HG03066 (cell line): ENCODE results near the gene TSC2.
"Not testable (repeated sequence)": the region's sequence is repeated elsewhere in the genome, so short reads cannot be mapped to it uniquely, and the experiment has no call there.

ENCODE experiments used
- ATAC-seq: cut with Tn5 transposase; IDR thresholded peaks from one replicate; pipeline ENCODE4 v1.9.1; 2021; ENCODE audit warnings: low read depth; ENCODE audit not compliant: unreplicated experiment

Gene TSC2

DNA sequence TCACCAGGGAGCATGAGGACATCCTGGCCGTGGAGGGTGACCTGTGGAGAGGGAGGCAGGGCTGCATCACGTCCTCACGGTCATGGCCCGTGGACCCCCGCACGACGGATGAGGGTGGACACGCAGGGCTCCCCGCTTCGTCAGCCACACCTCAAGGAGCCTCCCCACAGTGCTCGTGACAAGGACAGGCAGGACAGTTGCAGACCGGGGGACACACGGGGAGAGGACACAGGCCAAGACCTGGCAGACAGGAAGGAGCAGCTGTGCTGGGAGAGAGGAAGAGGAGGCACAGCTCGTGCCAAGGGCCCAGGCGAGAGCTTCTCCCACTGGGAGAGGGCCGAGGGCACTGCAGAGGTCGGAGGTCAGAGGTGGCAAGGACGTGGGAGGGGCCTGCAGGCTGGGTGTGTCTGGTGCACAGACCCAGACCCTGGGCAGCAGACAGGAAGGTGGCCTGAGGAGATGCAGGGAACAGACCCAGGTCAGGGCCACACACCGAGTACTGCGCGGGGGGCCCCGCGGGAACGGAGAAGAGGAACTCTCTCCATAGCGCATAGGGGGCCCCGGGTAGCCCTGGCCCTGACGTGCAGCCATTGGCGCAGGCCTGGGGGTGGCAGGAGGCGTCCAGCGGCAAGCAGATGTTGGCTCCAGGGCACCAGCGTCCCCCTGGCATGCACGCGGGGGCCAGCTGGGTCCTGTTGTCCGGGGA is 67.3 kb downstream of the TSC2 start:
- not testable (repeated sequence) for ATAC-seq

DNA sequence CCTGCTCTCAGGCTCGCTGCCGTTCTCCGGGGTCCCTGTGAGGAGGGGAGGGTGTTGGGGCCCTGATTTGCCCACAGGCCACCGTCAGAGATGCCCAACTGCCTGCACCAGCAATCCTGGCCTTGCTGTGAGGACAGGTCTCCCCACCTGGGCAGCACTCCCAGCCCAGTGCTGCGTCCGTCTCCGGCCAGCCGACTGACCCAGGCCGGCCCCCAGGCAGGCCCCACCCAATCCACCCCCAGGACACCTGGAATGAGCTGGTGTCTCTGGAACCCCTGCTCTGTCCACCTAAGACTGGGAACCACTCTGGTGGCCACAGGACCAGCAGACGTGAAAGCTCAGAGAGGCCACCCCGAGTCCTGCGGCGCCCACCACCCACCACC is 67.8 kb downstream of the TSC2 start:
- no peak for ATAC-seq

DNA sequence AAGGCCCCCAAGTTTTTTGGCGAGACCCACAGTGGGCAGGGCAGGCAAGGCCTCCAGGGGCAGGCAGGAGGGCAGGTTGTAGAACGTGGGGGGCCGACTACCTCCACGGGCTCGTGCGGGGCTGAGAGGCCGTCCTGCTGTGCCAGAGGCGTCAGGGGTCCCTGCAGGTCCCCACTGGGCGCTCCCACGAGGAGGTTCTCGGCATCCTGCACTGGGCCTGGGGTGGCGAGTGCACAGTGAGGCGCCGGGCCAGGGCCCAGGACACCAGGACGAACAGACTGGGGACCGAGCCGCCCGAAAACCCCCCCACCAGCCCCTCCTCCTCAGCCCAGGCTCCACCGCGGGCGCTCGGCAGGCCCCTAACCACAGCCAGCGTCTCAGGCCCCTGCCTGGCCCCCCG is 68.6 kb downstream of the TSC2 start:
- ATAC-seq = not testable (repeated sequence)

DNA sequence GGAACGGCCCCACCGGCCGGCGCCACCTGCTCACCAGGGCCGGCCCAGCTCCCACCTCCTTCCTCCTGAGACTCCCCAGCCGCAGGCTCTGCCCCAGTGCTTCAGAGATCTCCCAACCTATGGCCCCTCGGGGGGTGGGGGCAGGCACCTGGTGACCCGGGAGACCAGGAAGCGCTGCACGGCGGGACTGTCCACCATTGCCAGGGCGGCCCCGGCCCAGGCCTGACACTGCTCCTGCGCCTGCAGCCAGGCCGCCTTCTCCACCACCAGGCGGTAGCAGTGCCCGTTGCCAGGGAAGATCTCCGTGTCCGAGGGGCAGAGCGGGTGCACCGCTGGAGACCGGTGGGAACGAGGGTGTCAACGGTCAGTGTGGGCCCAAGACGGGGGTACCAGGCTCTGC is 69.6 kb downstream of the TSC2 start:
- ATAC-seq = not testable (repeated sequence)

DNA sequence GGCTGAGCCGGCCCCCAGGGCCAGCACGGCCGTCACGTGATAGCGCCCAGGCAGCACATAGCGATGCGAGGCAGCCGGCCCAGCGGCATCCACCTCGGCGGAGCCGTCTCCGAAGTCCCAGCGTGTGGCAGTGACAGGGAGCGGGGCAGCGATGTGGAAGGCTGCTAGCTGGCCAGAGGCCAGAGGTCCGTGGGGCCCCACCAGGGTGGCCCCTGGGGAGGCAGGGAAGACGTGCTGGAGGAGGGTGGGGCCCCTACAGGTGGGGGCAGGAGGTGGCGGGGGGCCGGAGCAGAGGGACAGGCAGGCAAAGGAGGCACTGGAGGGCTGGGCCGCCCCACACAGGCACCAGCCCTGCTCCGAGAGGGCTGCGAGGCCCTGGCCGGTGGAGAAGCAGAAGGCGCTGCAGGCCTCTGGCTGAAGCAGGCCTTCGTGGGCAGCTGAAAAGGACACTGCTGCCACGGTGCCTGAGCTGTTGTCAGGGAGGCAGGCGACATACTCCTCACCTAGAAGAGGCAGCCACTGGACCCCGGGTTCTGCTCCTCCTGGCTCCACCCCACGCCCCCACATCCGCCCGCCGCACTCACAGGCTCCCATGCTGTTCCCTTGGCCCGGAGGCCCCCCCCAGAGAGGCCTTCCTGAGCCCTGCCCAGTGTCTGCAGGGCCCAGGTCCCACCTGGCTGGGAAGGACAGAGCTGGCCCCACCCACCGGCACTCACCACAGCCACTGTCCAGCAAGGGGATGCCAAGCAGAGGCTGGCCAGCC is 70.4 kb downstream of the TSC2 start:
- ATAC-seq = not testable (repeated sequence)

DNA sequence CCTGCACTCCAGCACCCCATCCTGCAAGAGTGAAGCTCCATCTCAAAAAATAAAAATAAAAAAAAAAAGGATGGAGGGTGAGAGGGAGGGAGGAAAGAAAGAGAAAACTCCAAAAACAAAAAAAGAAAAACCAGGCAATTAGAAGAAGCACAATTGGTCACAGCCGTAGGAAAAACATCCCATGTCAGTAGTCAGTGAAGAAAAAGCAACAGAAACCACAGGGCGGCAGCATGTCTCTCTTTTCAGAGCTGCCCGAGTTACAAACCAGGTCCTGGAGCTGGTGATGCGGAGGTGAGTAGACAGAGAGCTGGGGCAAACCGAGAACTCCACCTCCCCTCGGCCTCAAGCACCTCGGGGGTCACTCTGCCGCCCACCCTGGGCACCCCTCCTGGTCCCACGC is 73.5 kb downstream of the TSC2 start:
- not testable (repeated sequence) for ATAC-seq

DNA sequence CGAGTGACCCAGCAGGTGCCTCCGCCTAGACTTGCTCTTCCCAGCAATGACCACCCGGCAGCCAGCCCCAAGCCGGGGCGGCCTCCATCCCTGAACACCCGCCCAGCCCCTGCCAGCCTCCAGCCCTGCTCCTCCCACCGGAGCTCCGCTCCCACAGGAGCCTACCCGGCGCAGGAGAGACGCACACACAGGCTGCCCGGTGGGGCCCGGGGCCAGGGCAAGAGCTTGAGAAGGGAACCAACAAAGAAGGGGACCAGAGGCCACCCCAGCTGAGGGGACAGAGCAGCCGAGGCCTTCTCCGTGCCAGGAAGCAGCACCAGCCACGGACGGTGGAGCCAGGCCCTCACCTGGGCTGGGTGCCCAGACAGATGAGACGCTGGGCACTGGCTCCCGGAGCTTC is 74.1 kb downstream of the TSC2 start:
- no peak for ATAC-seq

DNA sequence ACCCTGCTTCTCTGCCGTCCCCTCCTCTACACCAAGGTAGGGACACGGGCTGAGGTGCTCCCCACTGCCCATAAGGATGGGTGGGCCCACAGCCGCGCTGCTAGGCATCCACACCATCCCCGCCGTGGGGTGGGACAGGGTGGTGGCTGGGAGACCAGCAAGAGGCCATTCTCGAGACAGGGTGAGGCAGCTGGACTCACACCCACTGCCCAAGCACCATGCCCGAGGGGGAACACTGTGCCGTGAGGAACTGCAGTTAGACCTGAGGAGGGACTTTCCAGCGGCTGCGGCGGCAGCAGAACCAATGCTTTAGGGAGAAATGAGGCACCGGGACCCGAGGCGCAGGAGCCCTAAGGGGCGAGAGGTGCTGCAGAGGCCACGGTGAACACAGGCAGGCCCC is 74.6 kb downstream of the TSC2 start:
- no peak for ATAC-seq

DNA sequence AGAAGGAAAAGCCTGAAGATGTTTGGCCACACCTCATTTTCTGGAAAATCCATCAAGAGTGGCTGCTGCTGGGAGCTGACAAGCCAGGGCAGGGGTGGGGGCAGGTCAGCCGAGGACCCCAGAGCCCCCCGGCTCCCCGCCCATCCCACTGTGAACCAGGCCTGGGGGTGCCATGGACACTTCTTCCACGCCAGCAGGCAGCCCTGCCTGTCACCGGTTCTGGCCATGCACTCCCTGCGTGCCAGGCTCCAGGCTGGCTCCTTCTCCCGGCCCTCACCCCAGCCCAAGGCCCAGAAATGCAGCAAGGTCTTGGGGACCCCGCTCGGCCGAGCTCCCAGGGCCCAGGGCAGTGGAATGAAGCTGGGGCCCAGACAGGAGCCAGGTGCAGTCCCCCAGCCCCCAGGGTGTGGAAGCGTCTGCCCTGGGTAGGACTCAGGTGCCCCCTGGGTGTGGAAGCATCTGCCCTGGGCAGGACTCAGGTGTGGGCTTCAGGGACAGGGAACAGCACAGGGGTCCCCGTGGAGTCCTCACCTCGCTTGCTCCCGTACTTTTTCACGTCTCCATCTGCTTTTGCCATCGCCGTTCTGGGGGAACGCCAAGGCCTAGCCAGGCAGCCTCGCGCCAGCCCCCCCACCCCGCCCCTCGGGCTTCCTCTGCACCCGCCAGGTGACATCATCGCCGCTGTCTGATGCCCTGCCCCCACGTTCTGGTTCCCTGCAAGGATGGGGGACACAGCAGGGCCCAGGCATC is 75.3 kb downstream of the TSC2 start:
- ATAC-seq = not testable (repeated sequence)

DNA sequence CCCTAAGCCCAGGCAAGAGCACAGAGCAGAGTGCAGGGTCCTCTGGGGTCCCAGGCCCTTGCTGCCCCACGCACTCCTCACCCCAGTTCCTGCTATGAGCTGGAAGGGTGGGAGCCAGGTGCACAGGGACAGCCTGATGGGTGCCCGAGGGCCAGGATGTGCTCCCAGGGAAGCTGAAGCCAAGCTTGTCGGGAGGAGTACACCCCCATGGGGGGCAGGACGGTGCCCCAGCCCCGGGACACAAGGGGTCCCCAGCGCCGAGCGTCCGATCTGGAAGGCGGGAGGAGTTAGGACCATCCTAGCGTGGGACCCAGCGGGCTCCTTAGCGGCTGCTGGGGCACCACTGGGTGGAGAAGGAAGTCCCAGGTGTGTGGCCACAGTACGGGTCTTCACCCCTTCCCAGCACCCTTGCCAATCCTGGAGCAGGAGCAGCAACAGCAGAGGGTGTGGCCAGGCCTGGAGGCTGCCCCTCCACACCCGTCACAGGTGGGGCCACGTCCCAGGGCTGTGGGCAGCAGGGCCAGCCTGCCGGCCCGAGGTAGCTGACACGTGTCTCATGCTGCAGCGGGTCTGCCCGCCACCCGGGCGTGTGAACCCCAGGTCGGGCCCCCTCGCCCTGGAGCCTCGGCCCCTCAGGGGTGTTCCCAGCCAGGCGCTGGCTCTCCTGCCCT is 76.1 kb downstream of the TSC2 start:
- ATAC-seq = not testable (repeated sequence)

DNA sequence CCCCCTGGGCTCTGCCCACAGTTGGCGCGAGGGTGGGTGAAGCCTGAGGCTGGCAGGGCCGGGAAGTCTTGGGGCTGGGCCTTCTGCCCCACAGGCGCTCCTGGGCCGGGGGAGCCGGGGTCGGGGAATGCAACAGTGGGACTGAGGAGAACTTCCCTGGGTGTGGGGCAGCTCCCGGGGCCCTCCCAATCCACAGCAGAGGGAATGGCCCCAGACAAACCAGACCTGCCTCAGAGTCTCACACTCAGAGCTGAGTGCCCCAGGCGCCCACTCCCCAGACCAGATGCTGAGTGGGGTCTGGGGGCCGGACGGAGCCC is 76.5 kb downstream of the TSC2 start:
- ATAC-seq = not testable (repeated sequence)

DNA sequence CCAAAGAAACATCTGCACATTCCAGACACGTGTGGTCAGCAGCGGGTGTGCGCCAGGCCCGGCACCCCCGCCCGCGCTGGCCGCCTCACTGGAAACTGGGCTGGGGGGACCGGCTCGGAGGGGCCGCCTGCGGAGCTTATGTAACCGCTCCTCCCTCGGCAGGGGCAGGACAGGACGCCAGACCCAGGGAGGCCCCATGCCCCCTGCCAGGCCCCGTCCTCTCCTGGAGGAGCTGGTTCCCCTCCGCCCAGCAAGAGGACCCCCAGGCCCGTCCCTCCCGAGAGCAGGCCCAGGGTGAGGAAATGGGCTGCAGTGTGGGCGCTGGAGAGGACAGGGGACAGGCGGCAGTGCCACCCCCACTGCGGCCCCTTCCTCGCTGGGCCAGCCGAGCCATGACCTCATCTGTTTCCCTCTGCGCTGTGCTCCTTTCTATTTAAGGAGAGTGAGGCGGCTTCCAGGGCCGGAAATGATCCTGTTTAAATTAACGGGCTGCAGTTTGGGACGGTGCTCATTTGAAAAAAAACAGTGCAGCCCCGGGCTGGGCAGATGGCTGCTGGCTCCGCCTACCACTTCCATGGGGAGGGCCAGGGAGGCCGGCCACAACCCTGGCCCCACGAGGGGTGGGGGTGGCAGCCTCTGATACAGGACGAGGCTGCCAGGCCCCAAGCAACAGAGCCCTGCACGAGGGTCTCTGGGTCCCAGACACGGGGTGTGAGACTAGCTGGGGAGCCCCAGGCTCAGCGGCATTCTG is 77.1 kb downstream of the TSC2 start:
- ATAC-seq = not testable (repeated sequence)

DNA sequence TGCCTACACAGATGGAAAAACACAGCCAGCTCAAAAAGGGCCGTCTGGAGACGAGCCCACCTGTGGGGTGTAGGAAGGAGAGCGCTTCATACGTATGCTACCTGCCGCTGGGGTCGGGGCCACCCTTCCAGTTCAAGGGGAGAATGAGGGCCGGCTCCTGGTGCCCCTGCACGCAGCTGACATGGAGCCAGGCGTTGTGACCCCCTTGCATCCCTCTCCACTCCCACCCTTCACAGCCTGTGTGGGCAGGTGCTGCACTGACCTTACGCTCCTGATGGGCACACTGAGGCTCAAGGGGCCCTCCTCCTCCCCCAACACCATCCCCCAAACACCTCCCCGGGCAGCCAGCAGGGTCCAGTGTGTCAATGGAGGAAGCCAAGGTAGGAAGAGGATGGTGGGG is 77.8 kb downstream of the TSC2 start:
- ATAC-seq = not testable (repeated sequence)

DNA sequence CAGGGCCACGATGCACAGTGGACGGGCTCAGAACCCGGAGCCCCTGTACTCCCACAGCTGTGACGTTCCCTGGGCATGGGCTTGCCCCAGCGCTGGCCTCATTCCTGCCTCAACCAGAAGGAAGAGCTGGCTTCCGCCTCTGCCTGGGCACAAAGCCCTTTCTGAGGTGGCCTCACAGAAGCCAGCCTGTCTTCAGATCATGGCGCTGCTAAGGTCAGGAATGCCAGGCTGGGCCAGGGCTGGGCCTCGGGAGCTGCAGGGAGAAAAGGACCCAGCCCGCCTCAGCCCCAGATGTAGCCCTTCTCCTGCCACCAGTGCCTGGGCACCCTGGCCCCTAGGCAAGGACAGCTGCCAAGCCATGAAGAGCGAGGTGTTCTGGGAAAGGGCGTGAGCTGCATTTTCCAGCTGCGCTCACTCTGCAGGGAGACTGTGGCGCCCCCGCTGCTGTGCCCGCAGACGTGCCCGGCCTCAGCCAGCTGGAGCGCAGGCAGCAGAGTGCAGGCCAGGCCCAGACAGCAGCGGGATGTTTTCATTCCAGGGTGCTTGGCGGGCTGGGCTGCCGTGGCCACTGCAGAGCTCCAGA is 78.5 kb downstream of the TSC2 start:
- ATAC-seq = not testable (repeated sequence)

DNA sequence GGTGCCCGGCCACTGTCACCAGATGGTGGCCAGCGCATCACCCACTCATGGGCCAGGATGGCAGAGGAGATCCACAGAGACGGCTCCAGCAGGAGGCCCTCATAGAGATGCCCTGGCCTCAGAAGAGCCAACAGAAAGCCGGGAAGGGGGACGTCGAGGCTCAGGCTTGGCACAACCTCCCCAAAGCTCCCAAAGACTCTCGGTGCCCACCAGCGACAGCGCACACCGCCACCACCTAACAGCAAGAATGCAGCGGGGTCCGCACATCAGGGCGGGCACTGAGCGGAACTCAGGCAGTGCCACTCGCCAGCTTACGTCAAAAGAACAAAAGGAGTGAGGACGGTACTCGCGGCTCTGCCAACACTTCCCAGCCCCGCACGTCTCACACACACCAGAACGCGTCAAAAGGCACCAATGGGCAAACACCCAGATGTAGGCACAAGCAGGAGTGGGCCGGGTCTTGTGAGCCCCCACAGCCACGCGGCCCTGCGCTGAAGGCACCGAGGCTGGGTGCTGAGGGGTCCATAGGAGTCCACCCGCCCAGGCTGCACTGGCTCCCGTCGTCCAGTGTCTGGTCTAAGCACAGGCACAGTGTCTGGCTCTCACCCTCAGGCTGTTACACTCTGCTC is 79.3 kb downstream of the TSC2 start:
- not testable (repeated sequence) for ATAC-seq

DNA sequence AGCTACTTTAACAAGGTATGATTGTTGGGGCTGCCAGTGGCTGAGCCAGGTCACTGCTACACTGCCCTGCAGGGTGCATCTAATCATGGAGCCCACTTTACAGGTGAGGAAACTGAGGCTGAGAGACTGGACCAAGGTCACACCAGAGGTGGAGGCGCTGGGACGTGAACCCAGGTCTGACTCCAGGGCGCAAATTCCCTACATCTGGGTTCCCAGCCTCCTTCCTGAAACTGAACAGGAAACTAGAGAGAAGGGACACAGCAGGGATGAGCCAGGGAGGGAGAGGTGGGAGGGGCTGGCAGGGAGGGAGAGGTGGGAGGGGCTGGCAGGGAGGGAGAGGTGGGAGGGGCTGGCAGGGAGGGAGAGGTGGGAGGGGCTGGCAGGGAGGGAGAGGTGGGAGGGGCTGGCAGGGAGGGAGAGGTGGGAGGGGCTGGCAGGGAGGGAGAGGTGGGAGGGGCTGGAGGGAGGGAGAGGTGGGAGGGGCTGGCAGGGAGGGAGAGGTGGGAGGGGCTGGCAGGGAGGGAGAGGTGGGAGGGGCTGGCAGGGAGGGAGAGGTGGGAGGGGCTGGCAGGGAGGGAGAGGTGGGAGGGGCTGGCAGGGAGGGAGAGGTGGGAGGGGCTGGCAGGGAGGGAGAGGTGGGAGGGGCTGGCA is 80.0 kb downstream of the TSC2 start:
- not testable (repeated sequence) for ATAC-seq

DNA sequence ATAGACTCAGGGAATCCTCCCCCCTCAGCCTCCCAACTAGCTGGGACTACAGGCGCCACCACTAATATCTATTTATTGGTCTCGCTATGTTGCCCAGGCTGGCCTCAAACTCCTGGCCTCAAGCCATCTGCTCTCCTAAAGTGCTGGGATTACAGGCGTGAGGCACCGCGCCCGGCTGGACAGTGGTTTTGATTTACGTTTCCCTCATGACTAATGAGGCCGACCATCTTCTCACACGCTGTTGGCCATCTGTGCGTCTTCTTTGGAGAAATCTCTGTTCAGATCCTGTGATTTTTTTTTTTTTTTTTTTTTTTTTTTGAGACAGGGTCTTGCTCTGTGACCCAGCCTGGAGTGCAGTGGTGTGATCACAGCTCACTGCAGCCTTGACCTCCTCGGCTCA is 81.5 kb downstream of the TSC2 start:
- not testable (repeated sequence) for ATAC-seq

DNA sequence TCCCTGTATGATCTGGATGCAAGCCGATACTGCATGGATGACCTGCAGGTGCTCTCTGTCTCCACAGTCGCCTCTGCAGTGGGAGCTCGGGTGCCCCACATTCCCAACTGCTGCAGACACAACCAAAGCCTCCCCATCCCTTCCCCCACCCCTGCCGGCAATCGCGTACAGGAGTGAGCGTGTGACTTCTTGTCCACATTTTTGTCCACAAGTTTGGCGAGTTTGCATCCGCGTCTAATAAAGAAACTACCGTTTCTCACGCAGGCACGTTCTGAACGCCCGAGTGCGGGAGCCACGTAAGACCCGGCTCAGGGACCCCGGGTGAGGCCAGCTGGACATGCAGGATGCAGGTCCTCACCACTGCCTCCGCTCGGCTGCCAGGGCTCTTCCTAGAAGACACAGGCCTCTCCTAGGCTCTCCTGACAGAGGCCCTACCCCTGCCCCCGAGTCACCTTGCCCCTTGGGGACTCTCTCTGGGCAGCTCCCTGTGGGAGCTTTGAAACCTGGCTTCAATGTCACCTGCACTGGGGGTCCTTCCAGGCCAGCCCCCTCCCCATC is 82.2 kb downstream of the TSC2 start:
- ATAC-seq = not testable (repeated sequence)

DNA sequence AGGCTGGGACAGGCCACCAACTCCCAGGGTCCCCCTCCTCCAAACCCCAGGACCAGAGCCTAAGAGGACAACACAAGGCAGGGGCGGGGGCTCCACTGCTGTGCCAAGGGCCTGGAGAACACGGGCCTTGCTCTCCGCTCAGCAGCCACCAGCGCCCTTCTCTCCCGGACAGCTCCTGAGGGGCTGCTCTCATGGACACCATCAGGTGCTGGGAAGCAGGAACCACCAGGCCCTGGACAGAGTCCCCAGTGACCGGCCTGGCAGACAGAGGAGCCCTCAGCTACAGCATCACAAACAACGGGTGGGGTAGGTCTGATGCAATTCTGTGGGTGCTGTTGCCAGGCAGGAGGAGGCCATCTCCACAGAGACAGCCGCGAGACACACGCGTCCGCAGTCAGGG is 86.0 kb downstream of the TSC2 start:
- ATAC-seq = not testable (repeated sequence)
